HS-5 (cell line): ENCODE measurements around the gene SEPTIN6.
"Not testable (repeated sequence)": the region's sequence is repeated elsewhere in the genome, so short reads cannot be mapped to it uniquely, and the experiment has no call there.

Source experiments
- DNase-seq: peaks from one replicate; pipeline ENCODE4 v3.0.0-alpha.2; 2012; ENCODE audit warnings: low read depth

Gene SEPTIN6

GRCh38 chrX:119690921-119691716, 1.8 kb downstream of the SEPTIN6 start:
- DNase-seq = no peak

DNA sequence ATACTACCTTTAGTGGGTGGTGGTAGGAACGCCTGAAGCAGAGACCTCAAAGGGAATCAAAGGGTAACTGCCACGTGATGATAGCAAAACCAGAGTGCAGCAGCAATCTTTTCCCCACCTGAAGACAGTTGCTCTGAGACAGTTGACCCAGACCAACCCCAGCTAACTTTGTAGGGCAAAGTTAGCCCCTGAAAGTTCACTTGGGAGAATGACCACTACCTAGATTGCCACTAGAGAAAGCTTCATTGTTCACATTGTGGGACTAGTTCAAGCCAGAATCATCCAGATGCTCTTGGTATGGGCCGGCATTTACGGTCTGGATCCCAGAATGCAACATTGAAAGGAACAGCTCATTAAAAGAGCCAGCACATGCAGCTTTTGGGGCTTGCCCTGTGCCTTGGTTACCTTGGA, 4.1 kb downstream of the SEPTIN6 start:
- DNase-seq = no peak

DNA sequence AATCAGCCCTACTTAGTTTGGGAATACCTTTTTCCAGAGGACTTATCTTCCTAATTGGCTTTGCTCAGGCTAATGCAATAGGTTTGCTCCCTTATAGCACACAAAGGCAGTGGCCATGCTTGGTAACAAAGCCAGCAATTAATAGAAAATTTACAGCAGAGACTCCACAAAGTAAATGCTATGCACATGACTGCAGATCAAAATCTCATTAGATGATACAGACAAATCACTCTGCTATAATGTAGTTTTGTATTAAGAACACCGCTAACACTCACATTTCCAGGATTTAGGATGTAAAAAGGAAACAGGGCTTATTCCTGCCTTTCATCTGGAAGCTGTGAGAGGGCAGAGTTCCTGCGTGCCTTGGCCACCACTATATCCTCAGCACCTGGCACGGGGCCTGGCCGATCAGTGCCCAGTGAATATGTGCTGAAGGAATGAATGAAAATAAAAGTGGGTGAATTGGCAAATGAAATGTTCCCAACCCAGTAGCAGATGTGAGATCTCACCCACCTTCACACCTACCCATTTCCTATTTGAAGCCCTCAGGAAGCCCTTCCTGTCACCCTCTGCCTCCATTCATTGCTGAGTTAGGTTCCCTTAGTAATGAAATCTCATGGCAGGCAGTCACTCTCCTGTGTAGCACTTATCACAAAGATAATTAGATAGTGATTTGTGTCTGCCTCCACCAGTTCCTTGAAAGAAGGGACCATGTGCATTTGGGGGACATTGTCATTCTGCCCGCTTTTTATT, 5.1 kb downstream of the SEPTIN6 start:
- DNase-seq = no peak

GRCh38 chrX:119686087-119686691, 6.8 kb downstream of the SEPTIN6 start:
- DNase-seq = no peak

- DNase-seq = no peak
These were observed 7.5 kb downstream of the SEPTIN6 start for GRCh38 chrX:119685225-119686066.

DNA sequence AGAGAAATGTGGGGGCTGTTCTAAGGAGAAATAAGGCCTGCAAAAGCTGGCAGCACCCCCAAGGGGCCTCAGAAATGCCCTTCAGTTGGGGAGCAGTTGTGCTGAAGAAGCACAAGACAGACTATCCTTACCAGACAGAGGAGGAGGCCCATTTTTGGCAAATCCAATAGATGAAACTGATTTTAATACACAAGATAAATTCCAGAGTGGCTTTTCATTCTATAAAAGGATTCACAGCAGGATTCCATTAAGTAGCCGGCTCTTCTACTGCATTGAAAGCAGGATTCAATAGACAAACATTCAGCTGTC, 8.1 kb downstream of the SEPTIN6 start:
- DNase-seq = no peak

GRCh38 chrX:119684312-119684711, 8.7 kb downstream of the SEPTIN6 start:
- not testable (repeated sequence) for DNase-seq

DNA sequence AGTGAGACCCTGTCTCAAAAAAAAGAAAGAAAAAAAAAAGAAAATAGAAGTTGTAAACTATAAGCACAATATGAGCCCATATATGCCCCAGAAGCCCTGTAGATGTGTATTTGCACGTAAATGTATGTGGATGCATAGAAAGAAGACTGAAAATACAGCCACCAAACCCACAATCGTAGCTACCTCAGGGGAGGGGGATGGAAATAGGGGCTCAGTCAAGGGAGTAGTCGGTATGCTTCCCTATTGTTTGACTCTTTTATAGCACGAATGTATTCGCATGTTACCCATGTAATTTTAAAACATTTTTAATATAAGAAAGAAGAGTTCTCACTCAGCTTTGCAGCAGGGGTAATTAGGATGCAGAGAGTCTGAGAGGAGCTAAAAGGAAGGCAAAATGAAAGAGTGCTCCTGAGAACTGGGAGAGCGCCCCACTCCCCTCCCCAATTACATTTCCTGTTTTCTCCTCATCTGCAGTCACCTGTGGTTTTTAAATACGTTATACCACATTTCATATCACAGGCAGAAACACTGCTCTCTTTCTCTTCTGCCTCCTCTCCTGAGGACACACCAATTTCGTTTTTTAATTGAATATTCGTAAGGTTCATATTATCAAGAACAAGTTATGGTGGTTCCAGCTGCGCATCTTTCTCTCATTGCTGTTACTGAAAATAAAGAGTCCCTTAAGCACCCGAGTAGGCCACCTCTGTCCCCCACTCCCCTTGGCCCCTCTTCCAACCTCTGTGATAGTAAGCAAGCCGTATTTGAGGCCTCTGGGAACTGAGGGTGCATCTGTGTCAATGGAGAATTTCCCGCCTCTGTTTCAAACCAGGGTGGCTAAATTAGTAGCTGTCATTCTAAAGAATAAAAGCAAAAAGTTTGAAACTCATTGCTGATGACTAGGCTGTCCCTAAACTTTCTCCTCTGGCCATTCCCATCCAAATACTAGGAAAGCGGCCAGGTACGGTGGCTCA, 10.7 kb downstream of the SEPTIN6 start:
- no peak for DNase-seq

GRCh38 chrX:119677654-119677981, 15.3 kb downstream of the SEPTIN6 start:
- DNase-seq = no peak

- DNase-seq = no peak
These were observed 15.9 kb downstream of the SEPTIN6 start for GRCh38 chrX:119676949-119677653.

DNA sequence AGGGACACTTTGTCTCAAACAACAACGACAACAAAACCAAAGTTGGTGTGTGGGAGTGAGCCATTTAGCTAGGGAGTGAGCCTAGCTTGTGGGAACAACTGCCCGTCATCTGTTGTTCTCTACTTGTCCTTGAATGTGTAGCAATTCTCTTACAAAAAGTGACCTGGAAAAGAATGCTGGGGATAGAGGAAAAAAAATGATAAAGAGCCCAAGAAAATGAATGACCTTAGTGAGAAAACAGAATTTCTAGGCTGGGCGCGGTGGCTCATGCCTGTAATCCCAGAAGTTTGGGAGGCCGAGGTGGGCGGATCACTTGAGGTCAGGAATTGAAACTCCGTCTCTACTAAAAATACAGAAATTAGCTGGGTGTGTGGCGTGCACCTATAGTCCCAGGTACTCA, 19.6 kb downstream of the SEPTIN6 start:
- no peak for DNase-seq

DNA sequence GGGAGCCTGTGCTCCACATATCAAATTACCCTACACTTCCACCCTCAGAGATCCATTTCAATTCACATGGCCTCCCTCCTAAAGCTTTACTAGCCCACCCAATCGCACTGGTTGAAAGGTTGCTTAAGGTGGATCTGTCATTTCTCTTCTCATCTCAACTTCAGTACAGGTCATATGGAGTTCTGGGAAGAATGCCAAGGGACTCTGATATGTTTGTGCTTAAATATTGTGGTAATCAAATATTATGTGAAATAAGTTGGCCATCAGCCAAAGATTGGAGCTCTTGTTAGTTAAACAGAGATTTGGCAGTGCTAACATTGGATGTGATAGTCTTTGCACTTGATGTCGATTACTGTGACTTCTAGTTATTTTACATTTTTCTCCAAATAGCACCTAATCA, 20.5 kb downstream of the SEPTIN6 start:
- no peak for DNase-seq

DNA sequence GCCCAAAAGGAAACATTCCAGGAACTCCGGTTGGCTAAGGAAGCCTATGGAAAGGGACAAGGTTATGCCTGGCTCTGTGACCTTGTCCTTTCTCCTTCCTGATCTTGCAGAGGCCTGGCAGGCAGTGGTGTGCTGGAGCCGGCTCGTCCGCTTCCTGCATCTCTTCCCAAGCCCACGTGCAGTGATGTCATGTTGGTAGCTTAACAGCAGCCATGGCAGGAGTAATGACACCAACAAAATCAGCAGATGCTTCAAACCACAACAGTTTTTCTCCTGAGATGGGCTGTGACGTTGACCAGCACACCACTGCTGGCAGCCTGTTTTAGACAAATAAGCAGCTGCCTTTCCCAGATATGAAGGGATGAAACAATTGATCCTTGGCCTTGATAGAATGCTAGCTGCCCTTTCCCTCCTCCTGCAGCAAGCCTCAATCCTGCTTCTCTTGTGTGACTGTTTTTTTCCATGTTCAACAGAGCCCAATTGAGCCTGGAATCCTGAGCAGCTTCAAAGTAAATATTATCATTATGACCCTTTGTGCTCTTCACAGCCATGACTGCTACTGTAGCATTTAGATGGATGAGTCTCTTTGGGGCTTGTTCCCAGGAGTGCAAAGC, 23.4 kb downstream of the SEPTIN6 start:
- DNase-seq = no peak

DNA sequence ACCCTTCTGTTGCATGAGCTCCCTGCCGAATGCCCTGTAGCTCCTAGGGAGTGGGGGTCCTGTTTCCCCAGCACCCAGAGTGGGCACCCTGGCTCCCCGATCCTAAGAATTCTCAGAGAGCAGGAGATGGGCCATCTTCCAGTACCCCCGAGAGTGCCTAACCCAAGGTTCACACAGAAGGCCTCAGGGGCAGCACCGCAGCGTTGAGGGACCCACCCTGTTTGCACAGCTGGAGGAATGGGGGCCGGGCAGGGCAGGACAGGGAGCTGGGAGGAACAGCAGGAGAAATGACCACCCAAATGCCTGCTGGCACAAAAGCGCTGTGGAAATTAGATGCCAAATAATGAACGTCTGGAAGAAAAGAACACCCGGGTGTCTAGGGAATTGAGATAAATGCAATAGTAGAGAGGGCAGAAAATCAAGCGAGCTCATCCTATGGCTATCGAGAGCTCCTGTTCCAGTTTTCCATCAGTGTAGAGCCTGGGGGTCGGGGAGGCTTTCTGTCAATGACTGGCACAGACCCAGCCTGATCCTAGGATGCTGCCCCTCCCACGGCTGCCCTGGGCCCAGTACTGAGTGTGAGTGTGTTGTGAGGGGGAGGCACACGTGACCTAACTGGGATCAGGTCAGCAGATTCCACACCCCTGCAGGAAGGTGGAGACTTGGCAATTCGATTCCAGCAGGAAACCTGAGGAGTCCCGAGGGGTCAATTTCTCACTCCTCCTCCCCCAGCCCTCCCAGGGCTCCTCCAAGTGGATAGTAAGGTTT, 25.7 kb downstream of the SEPTIN6 start:
- DNase-seq = no peak

DNA sequence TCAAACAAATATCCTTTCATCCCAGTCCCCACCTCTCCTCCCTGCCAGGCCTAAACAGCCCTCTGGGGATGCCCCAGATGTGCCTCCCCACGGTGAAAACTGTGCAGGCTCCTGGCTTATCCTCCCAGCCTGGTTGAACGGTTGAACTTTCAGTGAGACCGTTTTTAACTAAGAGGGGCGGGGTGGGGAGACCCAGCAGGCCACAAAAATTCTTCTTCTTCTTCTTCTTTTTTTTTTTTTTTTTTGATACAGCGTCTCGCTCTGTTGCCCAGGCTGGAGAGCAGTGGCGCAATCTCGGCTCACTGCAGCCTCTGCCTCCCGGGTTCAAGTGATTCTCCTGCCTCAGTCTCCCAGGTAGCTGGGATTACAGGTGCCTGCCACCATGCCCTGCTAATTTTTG, 28.1 kb downstream of the SEPTIN6 start:
- DNase-seq = not testable (repeated sequence)

- DNase-seq = no peak
These were observed 31.5 kb downstream of the SEPTIN6 start for GRCh38 chrX:119661486-119661885.

GRCh38 chrX:119659522-119659921, 33.4 kb downstream of the SEPTIN6 start:
- no peak for DNase-seq

GRCh38 chrX:119655125-119655524, 37.8 kb downstream of the SEPTIN6 start:
- DNase-seq = no peak

DNA sequence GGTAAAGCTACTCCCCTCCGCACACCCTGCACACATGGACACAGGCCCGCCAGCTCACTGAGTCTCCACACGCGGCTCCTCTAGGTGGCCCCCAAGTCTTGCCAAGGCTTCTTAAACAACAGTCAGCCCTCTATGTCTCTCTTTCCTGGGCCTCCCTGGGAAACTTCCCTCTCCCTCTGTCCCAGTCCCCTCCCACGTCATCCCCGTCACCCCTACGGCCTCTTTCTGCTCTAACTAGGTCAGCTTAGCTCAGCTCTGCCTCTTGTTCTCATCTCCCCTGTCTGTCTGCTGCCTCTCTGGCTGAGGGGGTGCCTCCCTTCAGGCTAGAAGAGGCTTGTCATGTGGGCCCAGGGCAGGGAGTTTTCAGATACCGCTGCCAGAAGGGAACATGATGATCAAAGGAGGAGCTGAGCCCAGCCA, 38.8 kb downstream of the SEPTIN6 start:
- no peak for DNase-seq
